Measurements from ENCODE around the gene GALNTL6. TPM values are rescaled to one million over a fixed set of nuclear protein-coding genes. Genes with fewer than 3 reads are reported as not detected.

GALNTL6 gene
- total and polyA plus RNA-seq, 2 donors (not counting 1 experiment from before 2014, with no cell fraction given), result 0.99 to 1.1 TPM

GRCh38 chr4:172134521-172134920 lies 321.3 kb downstream of the GALNTL6 start:
- ChIA-PET CTCF (interaction anchor here (1.0 kb wide), 1 partner anchor 17 kb away, joined by 3 read pairs; no protein-coding TSS in a partner anchor), POLR2A (no interaction called here)
- H3K27ac ChIP-seq (ENCODE audit: low read length in 2 of 2), result no peak overlapping the region
- H2AFZ ChIP-seq (ENCODE audit: insufficient read depth, low read depth, low read length, poor library complexity, severe bottlenecking), result no peak overlapping the region
- TF ChIP-seq CTCF (IDR thresholded peaks at IDR 0.05) (no peak), EZH2 (IDR thresholded peaks at IDR 0.05; ENCODE audit: borderline replicate concordance, insufficient read depth, low read depth, low read length, poor library complexity, severe bottlenecking) (no peak)
- no peaks in the 10 kb centered on the region for H3K79me2 ChIP-seq (ENCODE audit: control insufficient read depth, insufficient read depth, low read length)
- H3K4me2 ChIP-seq (replicated peaks; ENCODE audit: low read depth, low read length, poor library complexity, severe bottlenecking), result no peak overlapping the region
- ATAC-seq (ENCODE audit: low read depth), result no peak
- H3K36me3 ChIP-seq (replicated peaks in 1 of 2; ENCODE audit: control extremely low read depth in 1 of 2, control insufficient read depth in 1 of 2, extremely low read depth in 1 of 2, insufficient read depth in 2 of 2, low read length in 1 of 2), result no peaks in the 10 kb centered on the region
- H3K4me3 Mint-ChIP-seq, result no peak overlapping the region
- no peaks in the 10 kb centered on the region for H3K4me1 Mint-ChIP-seq
- H3K27me3 Mint-ChIP-seq, result no peaks in the 10 kb centered on the region
- H3K27me3 ChIP-seq (replicated peaks in 1 of 4; ENCODE audit: control extremely low read depth in 1 of 4, control insufficient read depth in 3 of 4, insufficient read depth in 4 of 4, low read length in 3 of 4), result no peaks in the 10 kb centered on the region
- no peaks in the 10 kb centered on the region for H3K4me1 ChIP-seq (ENCODE audit: control insufficient read depth in 2 of 2, insufficient read depth in 2 of 2, low read length in 2 of 2)
- H3K9me3 Mint-ChIP-seq (ENCODE audit: insufficient read depth), result no peaks in the 10 kb centered on the region
- WGBS (ENCODE audit: insufficient coverage), result 80% methylated on average over 1 of the region's 2 CpGs
- H3K9me3 ChIP-seq (ENCODE audit: control extremely low read depth in 1 of 3, control insufficient read depth in 2 of 3, insufficient read depth in 1 of 3, low read length in 2 of 3), result no peaks in the 10 kb centered on the region
- H3K4me3 ChIP-seq (ENCODE audit: control extremely low read depth in 1 of 5, extremely low read depth in 1 of 5, insufficient read depth in 1 of 5, low read depth in 2 of 5, low read length in 4 of 5), result no peak overlapping the region
- intact Hi-C loops (cut with micrococcal nuclease), result no loop called here
- no peak overlapping the region for H3K27ac Mint-ChIP-seq
- DNase-seq, result no peak
- H3K9ac ChIP-seq (ENCODE audit: low read length), result no peak overlapping the region
- H4K20me1 ChIP-seq (ENCODE audit: control insufficient read depth, insufficient read depth, low read length, poor library complexity, severe bottlenecking), result no peaks in the 10 kb centered on the region

- Mint-ChIP-seq H3K27ac (no peak overlapping the region), H3K4me1 (no peaks in the 10 kb centered on the region), H3K9me3 (ENCODE audit: insufficient read depth) (no peaks in the 10 kb centered on the region), H3K27me3 (no peaks in the 10 kb centered on the region), H3K4me3 (no peak overlapping the region)
- H3K27me3 ChIP-seq (replicated peaks in 1 of 4; ENCODE audit: control extremely low read depth in 1 of 4, control insufficient read depth in 3 of 4, insufficient read depth in 4 of 4, low read length in 3 of 4), result no peaks in the 10 kb centered on the region
- no CpG with 5 or more reads among the region's 2 CpGs for WGBS (ENCODE audit: insufficient coverage)
- ATAC-seq (ENCODE audit: low read depth) (no peak), DNase-seq (no peak)
- H3K4me2 ChIP-seq (replicated peaks; ENCODE audit: low read depth, low read length, poor library complexity, severe bottlenecking), result no peak overlapping the region
- ChIA-PET POLR2A (no interaction called here), CTCF (no interaction called here)
- H3K79me2 ChIP-seq (ENCODE audit: control insufficient read depth, insufficient read depth, low read length), result no peaks in the 10 kb centered on the region
- TF ChIP-seq CTCF (IDR thresholded peaks at IDR 0.05), result no peak
- TF ChIP-seq EZH2 (IDR thresholded peaks at IDR 0.05; ENCODE audit: borderline replicate concordance, insufficient read depth, low read depth, low read length, poor library complexity, severe bottlenecking), result no peak
- H3K4me3 ChIP-seq (ENCODE audit: control extremely low read depth in 1 of 5, extremely low read depth in 1 of 5, insufficient read depth in 1 of 5, low read depth in 2 of 5, low read length in 4 of 5), result no peak overlapping the region
- H3K27ac ChIP-seq (ENCODE audit: low read length in 2 of 2), result no peak overlapping the region
- H3K9me3 ChIP-seq (ENCODE audit: control extremely low read depth in 1 of 3, control insufficient read depth in 2 of 3, insufficient read depth in 1 of 3, low read length in 2 of 3), result no peaks in the 10 kb centered on the region
- no peak overlapping the region for H2AFZ ChIP-seq (ENCODE audit: insufficient read depth, low read depth, low read length, poor library complexity, severe bottlenecking)
- no peaks in the 10 kb centered on the region for H3K36me3 ChIP-seq (replicated peaks in 1 of 2; ENCODE audit: control extremely low read depth in 1 of 2, control insufficient read depth in 1 of 2, extremely low read depth in 1 of 2, insufficient read depth in 2 of 2, low read length in 1 of 2)
- no peak overlapping the region for H3K9ac ChIP-seq (ENCODE audit: low read length)
- no peaks in the 10 kb centered on the region for H4K20me1 ChIP-seq (ENCODE audit: control insufficient read depth, insufficient read depth, low read length, poor library complexity, severe bottlenecking)
- intact Hi-C loops (cut with micrococcal nuclease), result no loop called here
- H3K4me1 ChIP-seq (ENCODE audit: control insufficient read depth in 2 of 2, insufficient read depth in 2 of 2, low read length in 2 of 2), result no peaks in the 10 kb centered on the region
Observed at GRCh38 chr4:172141025-172141424, 327.8 kb downstream of the GALNTL6 start.
